ENCODE results near the gene SGMS1. TPM values are rescaled to one million over a fixed set of nuclear protein-coding genes. Genes with fewer than 3 reads are reported as not detected.

The SGMS1 gene
- total RNA-seq, 2 donors from 2014 or later: 32.5 to 35.9 TPM

DNA sequence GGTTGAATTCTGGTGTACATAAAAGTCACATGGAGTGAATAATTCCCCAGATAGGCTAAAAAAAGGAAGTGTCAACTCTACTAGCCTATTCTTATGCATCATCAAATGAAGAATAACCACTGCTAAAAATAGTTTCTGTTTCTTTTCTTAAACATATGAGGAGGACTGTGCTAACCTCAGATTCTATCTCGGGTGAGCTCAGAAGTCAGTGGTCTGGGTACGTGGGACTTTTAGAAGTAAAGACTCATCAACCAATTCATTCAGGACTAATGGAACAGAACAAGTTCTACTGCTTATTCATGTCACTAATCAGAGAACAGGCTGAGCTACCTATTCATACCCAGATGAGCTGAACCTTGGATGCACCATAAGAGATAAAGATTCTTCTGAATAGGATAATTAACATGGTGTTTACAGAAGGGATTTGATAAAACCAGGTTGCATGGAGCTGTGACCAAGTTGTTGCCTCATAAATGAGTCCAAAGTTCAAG, 362.9 kb downstream of the SGMS1 start:
- no peaks in the 10 kb centered on the region for H3K36me3 ChIP-seq
- H3K4me3 ChIP-seq: no peak overlapping the region
- no peaks in the 10 kb centered on the region for H3K27me3 ChIP-seq
- no peak overlapping the region for H3K27ac ChIP-seq
- no peaks in the 10 kb centered on the region for H3K9me3 ChIP-seq
- no peak for DNase-seq (ENCODE audit: low spot score)
- TF ChIP-seq, protein P1, sequence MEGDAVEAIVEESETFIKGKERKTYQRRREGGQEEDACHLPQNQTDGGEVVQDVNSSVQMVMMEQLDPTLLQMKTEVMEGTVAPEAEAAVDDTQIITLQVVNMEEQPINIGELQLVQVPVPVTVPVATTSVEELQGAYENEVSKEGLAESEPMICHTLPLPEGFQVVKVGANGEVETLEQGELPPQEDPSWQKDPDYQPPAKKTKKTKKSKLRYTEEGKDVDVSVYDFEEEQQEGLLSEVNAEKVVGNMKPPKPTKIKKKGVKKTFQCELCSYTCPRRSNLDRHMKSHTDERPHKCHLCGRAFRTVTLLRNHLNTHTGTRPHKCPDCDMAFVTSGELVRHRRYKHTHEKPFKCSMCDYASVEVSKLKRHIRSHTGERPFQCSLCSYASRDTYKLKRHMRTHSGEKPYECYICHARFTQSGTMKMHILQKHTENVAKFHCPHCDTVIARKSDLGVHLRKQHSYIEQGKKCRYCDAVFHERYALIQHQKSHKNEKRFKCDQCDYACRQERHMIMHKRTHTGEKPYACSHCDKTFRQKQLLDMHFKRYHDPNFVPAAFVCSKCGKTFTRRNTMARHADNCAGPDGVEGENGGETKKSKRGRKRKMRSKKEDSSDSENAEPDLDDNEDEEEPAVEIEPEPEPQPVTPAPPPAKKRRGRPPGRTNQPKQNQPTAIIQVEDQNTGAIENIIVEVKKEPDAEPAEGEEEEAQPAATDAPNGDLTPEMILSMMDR (IDR thresholded peaks at IDR 0.05): no peak
- no peaks in the 10 kb centered on the region for H3K4me1 ChIP-seq

Other genes with a start within 250 kb of the SGMS1 start
- gene ASAH2B, start 116.0 kb upstream of the SGMS1 start, total RNA-seq: 1 to 10 TPM; 1.5 TPM

Data from right atrium auricular region (tissue), 2 donors.